GM18507 (cell line): ENCODE results near the gene FOSB.
A peak's percentile ranks its signal among the peaks of the same experiment; 100 is the strongest.
"Not testable (repeated sequence)": the region's sequence is repeated elsewhere in the genome, so short reads cannot be mapped to it uniquely, and the experiment has no call there.

ENCODE experiments used
- DNase-seq: peaks from one replicate; pipeline ENCODE4 v3.0.0; 2011; ENCODE audit warnings: low read depth; ENCODE audit not compliant: insufficient read length; ENCODE audit errors: extremely low spot score
- FAIRE-seq: peaks from 2 replicates; lab custom pipeline; 2011; peaks lifted over from hg19 to GRCh38; lab: Jason Lieb, UNC

The FOSB gene

DNA sequence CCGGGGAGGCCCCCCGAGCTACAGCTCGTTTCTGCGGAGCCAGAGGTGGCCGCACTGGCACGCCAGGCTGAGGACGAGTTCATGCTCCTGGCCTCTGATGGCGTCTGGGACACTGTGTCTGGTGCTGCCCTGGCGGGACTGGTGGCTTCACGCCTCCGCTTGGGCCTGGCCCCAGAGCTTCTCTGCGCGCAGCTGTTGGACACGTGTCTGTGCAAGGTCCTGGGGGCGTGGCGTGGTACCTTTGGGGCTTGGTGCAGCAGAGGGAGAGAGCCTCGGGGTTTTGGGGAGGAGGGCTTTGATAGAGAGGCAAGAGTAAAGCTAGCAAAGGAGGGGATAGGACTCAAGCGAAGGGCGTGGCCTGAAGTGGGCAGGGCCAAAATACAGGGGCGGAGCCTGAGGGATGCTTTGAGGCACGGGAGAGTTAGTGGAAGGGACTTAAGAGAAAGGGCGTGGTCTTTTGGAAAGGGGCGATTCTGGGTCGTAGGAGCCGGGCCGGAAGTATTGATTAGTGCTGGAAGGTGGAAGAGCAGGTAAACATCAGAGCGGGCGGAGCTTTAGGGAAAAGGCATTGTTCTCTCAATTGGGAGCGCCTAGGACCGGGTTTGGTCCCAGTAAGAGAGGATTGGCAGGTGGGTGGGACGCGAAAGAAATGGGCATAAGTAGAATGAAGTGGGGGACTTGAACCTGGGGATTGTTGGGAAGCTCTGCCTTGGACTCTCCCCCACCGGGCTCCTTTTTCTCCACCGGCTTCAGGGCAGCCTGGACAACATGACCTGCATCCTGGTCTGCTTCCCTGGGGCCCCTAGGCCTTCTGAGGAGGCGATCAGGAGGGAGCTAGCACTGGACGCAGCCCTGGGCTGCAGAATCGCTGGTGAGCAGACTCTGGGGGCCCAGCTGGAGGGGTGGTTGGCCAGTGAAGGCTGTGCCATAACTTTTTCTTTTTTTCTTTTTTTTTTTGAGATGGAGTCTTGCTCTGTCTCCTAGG lies 31.7 kb downstream of the FOSB start:
- FAIRE-seq (peak; percentile 80), DNase-seq (no peak)

DNA sequence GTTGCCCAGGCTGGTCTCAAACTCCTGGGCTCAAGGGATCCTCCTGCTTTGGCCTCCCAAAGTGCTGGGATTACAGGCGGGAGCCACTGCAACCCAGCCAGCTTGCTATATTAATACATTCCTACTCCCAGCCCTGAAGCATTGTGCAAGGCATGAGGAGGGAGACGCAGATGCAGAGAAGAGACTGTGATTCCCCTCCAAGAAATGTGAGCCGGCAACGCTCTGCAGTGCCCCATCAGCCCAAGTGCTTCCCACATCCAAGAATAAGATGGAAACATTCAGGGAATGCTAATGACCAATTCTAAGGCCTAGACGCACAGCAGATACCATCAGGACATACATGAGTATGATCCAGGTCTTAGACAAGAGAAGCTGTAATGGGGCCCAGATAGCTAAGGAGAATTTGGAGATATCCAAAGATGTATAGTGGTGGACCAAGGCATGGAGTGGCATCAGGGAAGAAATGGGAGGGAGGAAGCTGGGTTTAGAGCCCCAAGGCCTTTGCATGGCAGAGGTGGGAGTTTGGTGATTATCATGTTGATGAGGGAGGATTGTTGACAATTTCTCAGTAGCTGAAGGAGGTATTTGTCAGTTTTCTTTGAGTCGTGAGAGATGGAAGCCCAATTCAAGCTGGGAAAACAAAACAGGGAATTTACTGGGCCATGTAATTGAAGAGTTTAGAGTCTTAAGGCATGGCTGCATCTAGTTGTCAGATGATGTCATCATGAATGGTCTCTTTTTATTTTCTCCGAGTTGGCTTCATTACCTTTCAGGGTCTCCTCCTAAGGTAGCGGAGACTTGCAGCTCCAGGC lies 33.3 kb downstream of the FOSB start:
- no peak for FAIRE-seq

DNA sequence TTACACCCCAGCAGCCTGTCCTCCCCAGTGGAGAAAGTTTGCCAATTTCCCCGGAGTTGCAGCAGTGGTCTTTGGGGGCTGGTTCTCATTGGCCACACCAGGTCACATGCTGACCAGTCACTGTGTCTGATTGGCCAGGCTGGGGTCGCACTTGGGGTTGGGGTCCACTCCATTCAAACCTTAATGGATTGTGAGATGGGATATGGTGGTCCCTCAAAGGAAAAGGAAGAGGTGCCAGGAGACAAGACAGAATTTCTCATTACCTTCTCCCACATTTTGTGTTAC lies 33.9 kb downstream of the FOSB start:
- FAIRE-seq: no peak
- no peak for DNase-seq

More for the DNA sequence above, 33.3 kb downstream of the FOSB start:
- DNase-seq: no peak

DNA sequence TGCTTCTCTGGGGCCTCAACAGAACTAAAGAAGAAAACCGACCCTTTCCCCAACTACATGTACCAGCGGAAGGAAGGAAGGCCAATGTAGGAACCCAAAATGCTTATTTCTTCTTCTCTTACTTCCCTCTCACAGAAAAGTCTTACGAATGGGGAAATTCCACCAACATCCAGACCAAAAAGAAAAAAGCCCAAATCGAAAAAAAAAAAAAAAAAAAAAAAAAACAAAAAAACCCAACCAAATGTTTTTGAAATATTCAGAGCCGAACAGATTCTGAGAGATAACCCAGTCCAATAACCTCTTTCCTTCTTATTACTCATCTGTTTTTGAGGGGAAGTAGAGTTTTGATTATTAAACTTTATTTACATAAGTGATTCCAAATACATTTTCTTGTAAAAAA lies 34.3 kb downstream of the FOSB start:
- no peak for FAIRE-seq

DNA sequence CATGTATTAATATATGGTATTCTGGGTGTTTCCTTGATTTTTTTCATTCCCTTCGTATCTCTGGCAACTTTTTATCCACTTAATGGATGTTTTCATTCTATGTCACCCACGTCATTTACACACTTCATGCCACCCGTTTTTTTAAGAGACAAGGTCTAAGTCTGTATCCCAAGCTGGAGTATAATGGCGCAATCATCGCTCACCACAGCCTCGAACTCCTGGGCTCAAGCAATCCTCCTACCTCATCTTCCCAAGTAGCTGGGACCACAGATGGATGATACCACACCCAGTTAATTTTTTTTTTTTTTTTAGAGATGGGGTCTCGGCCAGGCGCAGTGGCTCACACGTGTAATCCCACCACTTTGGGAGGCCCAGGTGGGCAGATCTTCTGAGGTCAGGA lies 36.1 kb downstream of the FOSB start:
- DNase-seq: no peak
- FAIRE-seq: no peak

More for the DNA sequence above, 34.3 kb downstream of the FOSB start:
- no peak for DNase-seq

DNA sequence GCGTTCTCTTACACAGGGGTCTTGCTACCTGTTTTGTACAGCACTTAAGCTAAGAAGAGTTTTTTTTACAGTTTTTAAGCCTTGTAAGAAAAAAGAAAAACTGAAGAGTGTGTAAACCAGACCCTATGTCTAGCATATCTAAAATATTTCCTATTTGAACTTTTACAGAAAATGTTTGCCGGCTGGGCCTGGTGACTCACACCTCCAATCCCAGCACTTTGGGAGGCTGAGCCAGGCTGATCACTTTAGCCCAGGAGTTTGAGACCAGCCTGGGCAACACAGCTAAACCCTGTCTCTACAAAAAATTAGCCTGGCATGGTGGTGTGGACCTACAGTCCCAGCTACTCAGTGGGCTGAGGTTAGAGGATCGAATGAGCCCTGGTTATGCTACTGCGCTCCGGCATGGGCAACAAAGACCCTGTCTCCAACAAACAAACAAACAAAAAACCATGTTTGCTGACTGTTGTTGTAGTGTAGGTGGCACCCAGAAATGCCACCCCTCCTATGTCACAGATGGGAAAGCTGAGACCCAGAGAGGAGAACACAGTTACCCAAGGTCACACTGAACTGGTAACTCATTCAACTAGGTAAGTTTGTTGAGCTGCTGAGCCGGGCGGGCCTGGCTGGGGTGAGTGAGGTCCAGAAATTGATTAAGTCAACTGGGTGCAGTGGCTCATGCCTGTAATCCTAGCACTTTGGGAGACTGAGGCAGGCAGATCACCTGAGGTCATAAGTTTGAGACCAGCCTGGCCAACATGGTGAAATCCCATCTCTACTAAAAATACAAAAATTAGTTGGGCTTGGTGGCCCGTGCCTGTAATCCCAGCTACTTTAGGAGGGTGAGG lies 37.6 kb downstream of the FOSB start:
- DNase-seq: no peak
- no peak for FAIRE-seq

DNA sequence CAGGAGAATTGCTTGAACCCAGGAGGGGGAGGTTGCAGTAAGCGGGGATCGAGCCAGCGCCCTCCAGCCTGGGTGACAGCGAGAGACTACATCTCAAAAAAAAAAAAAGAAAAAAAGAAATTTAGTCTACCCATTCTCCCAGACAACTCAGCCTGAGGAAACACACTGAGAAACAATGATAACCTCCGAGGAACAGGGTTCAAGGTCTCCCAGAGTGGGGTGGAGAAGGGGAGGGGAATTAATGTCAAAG lies 38.1 kb downstream of the FOSB start:
- DNase-seq: no peak
- FAIRE-seq: no peak

DNA sequence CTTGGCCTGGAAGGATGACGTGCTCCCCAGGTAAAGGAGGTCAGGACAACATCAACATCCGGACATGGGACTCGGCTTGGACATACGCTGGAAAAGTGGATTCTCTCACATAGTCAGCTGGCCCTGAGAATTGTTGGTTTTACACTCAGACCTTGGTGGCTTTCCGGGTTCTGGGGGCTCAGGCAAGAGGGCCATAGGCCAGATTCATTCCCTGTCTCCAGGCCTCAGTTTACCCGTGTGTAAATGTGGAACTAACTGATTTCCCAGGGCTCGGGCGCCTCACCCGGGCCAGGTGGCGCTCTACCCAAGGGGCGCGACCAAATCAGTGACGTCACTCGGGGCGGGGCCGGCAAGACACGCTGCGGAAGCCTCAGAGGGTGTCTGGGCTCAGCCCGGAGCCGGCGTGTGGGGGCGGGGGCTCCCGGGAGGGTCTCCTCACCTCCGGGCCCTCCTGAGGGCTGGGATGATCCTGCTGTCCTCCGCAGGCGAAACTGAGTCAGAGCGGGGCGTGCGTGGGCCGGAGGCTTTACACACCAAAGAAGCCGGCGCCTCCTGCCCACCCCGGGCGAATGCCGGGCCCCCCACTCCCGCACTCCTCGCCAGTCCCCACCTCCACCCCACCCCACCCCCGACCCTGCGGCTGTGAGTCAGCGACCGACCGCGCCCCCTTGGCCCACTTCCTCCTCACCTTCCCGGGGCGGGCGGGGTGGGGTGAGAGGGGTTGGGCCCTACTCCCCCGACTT lies 38.6 kb downstream of the FOSB start:
- peak; percentile 92 for FAIRE-seq

DNA sequence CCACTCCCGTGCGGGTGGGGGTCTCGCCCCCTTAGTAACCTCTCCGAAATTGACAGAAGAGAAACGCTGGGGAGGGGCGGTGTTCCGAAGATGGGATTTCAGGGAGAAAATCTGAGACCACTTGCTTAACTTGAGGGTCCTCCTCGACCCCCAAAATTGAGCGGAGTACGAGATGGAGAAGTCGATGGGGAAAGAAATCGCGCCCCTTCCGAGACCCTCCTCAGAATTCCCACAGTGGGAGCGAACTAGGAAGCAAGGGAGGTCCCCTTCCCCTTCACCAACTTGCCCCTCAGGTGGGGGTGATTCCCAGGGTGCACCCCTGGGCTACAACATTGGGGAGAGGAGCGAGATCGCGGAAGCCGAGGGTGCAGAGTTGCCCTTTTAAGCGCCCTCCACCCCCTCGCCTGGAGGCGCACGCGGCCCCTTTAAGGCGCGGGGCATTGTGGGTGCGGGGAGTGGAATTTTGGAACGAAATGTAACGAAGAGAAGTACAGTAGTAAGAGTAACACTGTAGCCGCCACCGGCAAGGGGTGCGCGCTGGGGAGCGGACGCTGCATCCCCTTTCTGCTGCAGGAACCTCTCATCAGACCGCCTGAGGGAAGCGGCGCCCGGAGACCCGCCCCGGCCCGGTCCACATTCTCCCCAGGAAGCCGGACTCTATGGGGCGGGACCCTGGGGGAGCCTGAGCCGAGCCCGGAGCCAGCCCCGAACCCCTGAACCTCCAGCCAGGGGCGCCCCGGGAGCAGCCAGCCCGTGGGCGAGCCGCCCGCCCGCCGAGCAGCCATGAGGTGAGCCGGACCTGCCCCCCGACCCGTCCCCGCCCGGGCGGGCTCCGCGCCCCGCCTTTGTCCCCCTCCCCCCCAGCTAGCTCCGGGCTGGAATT lies 39.4 kb downstream of the FOSB start, which contains the start of gene VASP:
VASP (plus strand) TSS at position 491 of the 883 bp plus-strand sequence; CDS start at position 784, 293 bp downstream.
- DNase-seq: peak; percentile 71
- peak; percentile 93 for FAIRE-seq

More for the DNA sequence above, 38.6 kb downstream of the FOSB start:
- DNase-seq: peak; percentile 76

DNA sequence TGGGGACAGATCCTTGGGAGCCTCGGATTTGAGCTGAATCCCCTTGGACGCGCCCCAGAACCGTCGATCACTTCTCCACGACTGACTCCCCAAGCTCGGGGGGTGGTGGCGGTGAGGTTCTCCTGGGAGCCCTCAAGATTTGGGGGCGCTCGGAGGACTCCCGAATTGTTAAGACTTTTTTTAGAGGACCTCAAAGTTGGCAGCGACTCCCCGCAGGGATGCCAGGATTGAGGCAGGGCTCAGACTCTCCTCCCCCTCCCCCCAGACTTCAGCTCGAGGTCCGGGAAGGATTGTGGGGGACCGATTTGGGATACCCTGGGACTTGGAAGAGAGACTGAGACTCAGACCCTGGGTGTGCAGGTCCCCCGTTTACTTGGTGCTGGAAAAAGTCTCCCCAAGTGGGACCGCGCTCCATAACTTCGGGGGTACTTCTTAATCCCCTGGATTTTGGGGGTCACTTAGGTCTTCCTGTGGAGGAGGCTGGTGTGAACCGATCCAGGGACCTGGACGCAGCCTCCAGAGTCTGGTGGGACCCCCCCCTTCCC lies 40.1 kb downstream of the FOSB start:
- no peak for FAIRE-seq
- no peak for DNase-seq

DNA sequence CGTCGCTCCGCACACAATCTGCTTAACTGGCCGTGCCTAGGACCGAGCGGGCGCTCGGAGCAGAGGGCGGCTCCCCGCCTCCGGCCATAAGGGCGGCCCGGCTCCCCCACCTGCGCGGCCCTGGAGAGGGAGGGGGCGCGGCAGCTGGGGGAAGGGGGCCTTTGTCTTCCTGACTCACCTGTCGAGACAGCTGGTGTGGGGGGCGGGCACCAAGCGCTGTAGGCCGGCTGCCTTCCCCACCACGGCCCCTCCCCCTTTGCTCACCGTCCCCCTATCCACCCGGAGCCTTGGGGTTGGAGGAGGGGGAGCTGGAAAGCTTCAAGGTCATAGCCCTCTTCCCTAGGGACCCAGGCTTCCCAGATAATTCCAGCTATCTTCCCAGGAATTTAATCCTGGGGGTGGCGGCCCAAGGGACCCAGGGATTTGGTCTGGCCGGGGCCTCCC lies 40.6 kb downstream of the FOSB start:
- FAIRE-seq: no peak
- no peak for DNase-seq

DNA sequence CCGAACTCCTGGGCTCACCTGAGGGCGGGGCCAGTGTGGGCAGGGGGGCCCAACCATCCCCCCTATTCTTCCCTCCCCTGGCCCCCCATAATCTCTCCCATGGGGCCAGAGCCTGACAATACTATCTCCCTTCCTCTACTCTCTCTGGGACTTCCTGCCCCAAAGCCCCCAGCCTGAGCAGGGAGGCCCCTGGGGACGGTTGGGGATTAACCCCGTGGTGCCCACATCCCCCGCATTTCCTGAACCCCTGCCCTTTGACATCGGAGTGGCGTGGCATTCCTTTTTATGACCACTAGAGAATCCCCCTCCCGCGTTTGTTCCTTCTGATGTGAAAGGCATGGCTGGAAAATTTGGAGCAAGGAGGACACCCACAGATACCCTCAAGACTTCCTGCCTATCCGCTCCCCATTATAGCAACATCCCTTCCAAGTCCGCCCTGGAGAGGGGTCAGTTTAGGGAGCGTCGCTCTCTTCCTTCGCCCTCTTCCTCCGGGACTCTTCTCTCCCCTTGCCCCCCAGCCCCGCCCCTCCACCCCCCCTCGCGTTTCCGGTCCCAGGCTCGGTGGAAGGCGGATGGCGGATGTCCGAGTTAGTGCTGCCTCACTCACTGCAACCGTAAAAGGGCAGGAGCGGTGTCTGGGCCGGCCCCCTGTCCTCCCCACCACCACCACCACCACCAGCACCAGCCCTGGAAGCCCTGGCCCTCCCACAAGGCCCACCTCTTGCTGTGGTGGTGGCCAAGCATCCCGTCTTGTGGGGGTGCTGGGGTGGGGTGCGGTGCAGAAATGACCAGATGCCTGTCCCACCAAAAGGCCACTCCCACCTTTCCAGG lies 41.3 kb downstream of the FOSB start:
- DNase-seq (peak; percentile 68), FAIRE-seq (peak; percentile 83)

DNA sequence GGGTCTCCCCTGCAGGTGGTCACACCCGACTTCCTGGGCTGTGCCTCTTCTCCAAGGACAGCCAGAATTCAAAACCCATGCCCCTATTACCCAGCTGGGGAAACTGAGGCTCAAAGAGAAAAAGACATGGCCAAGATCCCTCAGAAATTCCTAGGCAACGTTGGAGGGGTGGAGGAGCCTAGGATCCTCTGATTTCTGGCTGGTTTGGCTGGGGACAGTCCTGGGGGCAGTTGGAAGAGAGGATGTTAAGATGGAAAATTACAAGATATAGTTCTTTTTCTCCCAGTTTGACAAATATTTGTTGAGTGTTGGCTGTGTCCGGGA lies 41.9 kb downstream of the FOSB start:
- DNase-seq: no peak
- peak; percentile 31 for FAIRE-seq

DNA sequence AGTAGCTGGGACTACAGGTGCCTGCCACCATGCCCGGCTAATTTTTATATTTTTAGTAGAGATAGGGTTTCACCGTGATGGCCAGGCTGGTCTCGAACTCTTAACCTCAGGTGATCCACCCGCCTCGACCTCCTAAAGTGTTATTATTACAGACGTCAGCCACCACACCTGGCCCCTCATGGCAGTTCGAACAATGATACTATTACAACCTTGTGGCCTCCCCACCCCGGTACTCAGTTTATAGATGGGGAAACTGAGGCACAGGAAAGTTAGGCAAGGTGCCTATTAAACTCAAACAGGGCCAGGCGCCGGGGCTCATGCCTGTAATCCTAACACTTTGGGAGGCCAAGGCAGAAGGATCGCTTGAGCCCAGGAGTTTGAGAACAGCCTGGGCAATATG lies 42.6 kb downstream of the FOSB start:
- FAIRE-seq, DNase-seq: not testable (repeated sequence)

DNA sequence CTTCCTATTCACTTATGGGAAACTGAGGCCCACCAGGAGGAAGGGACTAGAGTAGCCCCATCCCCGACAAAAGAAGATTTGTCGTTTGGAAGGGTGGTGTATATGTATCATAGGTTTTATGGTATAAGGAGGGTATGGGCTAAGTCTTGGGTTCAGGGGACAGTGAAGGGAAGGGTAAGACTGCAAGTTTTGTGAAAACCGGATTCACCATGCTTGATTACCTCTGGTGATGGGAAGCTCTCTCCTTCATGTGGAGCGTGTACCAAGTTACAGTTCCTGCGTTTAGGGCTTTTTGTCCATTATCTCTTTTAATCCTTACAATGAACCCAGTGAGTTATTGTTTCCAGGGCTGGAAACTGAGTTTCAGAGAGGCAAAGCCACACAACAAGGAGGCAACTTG lies 43.3 kb downstream of the FOSB start:
- FAIRE-seq: no peak

DNA sequence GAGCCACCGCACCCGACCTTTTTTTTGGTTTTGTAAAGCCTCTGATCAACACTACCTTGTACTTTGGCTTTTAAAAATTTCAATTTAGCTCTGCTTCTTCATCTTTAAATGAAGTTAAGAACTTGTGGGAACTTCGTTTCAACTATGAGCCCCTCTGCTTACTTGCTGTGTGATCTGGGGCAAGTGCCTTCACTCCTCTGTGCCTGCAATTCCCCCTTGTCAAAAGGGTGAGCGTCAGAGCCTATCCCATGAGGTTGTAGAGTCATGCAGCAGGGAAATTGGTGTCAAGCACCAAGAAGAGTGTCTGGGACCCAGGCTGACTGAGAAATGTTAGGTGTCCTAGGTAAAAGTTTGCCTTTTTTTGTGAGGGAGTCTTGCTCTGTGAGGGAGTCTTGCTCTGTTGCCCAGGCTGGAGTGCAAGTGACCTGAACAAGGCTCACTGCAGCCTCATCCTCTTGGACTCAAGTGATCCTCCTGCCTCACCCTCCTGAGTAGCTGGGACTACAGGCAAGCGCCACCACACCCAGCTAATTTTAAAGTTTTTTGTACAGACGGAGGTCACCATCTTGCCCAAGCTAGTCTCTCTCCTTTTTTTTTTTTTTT lies 45.2 kb downstream of the FOSB start:
- FAIRE-seq: no peak

More for the DNA sequence above, 43.3 kb downstream of the FOSB start:
- DNase-seq: no peak

More for the DNA sequence above, 45.2 kb downstream of the FOSB start:
- no peak for DNase-seq
